Epithelial cell of proximal tubule (primary cell): Measurements from ENCODE around the gene ELN. TPM values are rescaled to one million over a fixed set of nuclear protein-coding genes. Genes with fewer than 3 reads are reported as not detected.
"Not testable (repeated sequence)": the region's sequence is repeated elsewhere in the genome, so short reads cannot be mapped to it uniquely, and the experiment has no call there.

ENCODE experiments used
- DNase-seq: peaks from one replicate; pipeline ENCODE4 v3.0.0-alpha.2; 2011; ENCODE audit warnings: low read depth
- H3K4me3 ChIP-seq: 2 replicates; pipeline ENCODE4 v1.5.1; 2011; ENCODE audit warnings: low read depth, mild to moderate bottlenecking, low read length
- total RNA-seq: library from RNA; depleted of rRNA; stranded (reverse); fragments of >200 nt; gene quantifications from 2 replicates; pipeline ENCODE4 v1.2.3, GENCODE V29; 2015
- TF ChIP-seq, protein P1 (sequence below): conservative IDR thresholded peaks from 2 replicates; pipeline ENCODE4 v1.5.1; 2012; ENCODE audit warnings: low read depth, mild to moderate bottlenecking, low read length

The ELN gene
- 0.12 TPM in 1 of 2 replicates, not detected in the other for total RNA-seq

DNA sequence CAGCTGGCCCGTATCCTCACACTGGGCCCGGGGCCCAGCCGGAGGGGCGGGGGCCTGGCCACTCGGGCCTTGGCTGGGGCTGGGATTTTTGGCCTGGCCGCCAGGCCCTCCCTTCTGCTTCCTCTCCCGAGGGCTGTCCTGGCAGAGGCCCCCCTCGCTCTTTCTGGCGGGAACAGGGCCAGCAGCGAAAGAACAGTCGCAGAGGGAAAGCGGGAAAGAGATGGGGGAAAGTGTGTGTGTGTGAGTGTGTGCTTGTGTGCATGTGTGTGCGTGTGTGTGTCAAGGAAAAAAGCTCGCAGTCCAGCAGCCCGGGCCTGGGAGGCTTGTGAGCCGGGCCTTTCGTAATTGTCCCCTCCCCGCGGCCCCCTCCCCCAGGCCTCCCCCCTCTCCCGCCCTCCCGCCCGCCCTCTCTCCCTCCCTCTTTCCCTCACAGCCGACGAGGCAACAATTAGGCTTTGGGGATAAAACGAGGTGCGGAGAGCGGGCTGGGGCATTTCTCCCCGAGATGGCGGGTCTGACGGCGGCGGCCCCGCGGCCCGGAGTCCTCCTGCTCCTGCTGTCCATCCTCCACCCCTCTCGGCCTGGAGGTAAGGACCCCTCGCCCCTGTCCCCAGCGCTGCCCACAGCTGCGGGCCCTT is at the start of gene ELN:
TSS of gene ELN (plus strand) at position 491 of the 638 bp plus-strand sequence. CDS start at position 506, 15 bp downstream.
- no peak within 1 kb of the TSS for H3K4me3 ChIP-seq

DNA sequence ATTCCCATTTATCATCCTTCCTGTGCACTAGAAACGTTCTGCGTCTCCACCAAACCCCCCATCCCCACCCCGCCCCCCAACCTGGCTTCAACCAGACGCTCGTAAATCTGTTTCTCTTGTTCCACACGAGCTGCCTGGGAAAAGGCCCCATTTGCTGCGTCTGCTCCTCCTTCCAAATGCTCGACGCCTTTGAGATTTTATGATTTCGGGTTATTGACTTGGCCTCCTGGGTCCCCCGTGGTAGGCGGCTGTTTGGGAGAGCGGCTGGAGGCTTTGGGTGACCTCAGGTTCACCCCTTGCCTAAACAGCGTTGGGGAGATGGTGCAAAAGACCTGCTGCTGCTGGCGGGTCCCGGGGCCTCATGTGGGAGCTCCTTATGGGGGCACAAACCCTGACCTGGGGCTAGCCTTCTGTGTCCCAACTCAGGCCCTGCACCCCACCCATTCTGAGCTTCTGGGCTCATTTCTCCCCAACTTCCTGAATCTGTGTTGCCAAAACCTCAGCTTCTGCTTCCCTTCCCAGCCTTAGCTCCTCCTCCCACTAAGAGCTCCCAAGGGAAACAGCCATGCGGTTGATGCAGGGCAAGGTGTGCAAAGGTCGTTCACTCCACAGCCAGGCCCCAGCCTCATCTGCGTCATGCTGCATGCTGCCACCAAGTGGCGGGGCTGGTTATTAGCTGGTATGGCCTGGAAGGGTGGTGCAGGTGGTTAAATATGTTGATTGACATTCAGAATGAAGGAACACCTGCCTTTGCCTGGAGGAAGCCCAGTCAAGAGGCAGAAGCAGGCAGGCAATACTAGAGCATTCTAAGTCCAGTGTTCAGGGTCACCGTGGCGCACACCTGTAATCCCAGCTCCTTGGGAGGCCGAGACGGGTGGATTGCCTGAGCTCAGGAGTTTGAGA is 49.1 kb upstream of the ELN start:
- DNase-seq = no peak
- H3K4me3 ChIP-seq = no peak overlapping the region
- TF ChIP-seq, protein P1, sequence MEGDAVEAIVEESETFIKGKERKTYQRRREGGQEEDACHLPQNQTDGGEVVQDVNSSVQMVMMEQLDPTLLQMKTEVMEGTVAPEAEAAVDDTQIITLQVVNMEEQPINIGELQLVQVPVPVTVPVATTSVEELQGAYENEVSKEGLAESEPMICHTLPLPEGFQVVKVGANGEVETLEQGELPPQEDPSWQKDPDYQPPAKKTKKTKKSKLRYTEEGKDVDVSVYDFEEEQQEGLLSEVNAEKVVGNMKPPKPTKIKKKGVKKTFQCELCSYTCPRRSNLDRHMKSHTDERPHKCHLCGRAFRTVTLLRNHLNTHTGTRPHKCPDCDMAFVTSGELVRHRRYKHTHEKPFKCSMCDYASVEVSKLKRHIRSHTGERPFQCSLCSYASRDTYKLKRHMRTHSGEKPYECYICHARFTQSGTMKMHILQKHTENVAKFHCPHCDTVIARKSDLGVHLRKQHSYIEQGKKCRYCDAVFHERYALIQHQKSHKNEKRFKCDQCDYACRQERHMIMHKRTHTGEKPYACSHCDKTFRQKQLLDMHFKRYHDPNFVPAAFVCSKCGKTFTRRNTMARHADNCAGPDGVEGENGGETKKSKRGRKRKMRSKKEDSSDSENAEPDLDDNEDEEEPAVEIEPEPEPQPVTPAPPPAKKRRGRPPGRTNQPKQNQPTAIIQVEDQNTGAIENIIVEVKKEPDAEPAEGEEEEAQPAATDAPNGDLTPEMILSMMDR = peak; percentile 67

More for the DNA sequence above, at the start of gene ELN:
- TF ChIP-seq, protein P1 = no peak
- no peak for DNase-seq

DNA sequence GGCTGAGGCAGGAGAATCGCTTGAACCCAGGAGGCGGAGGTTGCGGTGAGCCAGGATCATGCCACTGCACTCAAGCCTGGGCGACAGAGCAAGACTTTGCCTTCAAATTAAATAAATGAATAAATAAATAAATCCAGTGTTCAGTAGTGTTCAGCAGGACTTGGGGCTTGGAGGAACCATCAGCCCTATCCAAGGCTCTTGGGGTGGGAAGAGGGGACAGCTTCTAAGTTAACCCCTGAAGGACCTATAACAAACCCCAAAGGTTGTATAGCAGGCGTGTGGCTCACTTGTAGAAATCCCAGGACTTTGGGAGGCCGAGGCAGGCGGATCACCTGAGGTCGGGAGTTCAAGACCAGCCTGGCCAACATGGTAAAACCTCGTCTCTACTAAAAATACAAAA is 48.3 kb upstream of the ELN start:
- DNase-seq = not testable (repeated sequence)

DNA sequence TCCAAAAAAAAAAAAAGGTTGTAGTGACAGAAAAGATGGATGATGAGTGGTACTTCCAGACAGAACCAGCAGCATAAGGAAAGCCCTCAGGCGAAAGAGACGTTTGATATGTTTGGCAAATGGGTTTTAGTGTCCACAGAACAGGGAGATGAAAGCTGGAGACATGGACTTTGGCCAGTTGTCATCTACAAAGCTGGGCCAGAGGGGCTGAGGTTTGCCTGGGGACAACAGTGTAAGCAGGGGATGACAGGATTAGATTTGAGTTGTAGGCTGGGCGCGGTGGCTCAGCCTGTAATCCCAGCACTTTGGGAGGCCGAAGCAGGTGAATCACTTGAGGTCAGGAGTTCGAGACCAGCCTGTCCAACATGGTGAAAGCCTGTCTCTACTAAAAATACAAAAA is 47.8 kb upstream of the ELN start:
- TF ChIP-seq, protein P1 = no peak
- DNase-seq = no peak

More for the DNA sequence above, 48.3 kb upstream of the ELN start:
- H3K4me3 ChIP-seq = not testable (repeated sequence)

DNA sequence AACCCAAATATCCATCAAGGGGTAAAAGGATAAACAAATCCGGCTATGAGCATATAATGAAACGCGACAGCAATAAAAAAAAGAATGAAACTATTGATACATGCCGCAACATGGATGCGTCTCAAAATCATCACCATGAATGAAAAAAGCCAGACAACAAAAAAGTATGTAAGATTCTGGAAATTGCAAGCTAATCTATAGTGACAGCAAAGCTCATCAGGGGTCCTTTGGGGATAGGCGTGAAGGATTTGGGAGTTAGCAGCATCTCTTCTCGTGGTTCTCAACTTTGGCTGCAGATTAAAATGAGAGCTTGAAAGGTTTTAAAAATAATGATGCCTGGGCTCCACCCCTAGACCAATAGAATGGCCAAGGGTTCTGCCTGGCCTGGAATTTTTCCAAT is 46.0 kb upstream of the ELN start:
- DNase-seq = no peak
- TF ChIP-seq, protein P1 = no peak
- H3K4me3 ChIP-seq = no peak overlapping the region

More for the DNA sequence above, 47.8 kb upstream of the ELN start:
- H3K4me3 ChIP-seq = no peak overlapping the region

DNA sequence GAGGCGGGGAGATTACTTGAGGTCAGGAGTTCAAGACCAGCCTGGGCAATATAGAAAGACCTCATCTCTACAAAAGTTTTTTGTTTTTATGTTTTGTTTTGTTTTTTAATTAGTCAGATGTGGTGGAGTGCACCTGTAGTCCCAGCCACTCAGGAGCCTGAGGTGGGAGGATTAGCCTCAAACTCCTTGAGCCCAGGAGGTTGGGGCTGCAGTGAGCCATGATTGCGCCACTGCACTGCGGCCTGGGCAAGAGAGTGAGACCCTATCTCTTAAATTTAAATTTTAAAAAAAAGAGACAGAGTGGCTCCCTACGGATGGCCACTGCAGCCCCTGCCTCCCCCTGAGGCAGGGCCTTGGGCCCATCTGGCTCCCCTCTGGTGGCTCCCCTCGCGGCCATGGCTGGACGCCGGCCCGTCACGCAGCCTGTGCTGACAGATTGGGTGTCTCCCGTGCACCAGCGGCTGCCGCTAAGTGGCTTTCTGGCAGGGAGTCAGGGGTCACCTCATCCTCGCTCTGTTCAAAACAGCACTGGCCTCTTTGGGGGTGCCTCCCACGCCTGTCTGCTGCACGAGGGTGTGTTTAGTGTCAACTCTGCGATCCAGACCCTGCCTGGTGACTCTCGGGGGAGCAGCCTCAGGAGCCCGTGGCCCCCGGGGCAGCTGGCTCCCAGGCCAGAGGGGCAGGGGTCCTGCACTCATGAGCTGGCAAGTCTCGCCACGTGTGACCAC is 44.4 kb upstream of the ELN start:
- TF ChIP-seq, protein P1 = no peak
- no peak for DNase-seq

More for the DNA sequence above, 44.4 kb upstream of the ELN start:
- no peak overlapping the region for H3K4me3 ChIP-seq
